HG02884 (cell line): ENCODE measurements around the gene DNAJC27.

ENCODE experiments used
- ATAC-seq: cut with Tn5 transposase; IDR thresholded peaks from one replicate; pipeline ENCODE4 v1.9.1; 2021; ENCODE audit warnings: mild to moderate bottlenecking, moderate library complexity; ENCODE audit not compliant: unreplicated experiment

The DNAJC27 gene

DNA sequence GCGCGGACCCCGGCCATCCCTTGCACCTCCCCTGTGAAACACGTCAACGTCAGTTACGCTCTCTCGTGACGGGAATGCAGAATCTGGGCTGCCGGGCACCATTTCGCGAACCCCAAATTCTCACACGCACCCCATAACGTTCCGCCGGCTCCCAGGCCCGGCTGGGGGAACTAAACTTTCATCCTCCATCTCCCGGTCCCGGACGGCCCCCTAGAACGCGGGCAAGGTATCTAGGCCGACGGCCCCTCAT, 544 bp downstream of the DNAJC27 start:
- no peak for ATAC-seq

GRCh38 chr2:24970483-24971285, 1.1 kb downstream of the DNAJC27 start:
- ATAC-seq = no peak

DNA sequence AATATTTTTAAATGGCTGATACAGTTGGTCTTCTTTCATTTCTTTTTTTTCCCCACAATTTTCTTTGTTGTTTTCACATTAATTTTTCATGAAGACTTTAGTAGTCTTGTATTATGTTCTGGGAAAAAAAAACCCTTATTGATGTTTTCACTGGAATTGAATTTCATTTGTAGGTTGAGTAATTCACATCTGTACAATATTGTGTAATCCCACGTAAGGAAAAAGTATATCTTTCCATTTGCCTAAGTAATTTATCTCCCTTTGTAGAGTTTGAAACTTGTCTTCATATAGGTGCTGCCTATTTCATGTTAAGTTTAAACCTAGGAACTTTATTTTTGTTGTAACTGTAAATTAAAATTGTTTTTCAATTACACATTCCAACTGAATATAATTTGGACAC, 2.0 kb downstream of the DNAJC27 start:
- no peak for ATAC-seq

DNA sequence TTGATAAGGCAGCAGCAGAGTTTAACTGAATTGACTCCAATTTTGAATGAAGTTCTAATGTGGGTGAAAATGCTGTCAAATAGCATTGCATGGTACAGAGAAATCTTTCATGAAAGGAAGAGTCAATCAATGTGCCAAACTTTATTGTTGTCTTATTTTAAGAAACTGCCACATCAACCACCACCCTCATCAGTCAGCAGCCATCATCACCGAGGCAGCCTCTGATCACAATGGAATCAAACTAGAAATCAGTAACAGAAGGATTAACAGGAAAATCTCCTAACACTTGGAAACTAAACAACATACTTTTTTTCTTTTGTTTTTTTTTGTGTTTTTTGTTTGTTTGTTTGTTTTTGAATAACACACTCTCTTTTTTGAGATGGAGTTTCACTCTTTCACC, 9.9 kb downstream of the DNAJC27 start:
- ATAC-seq = no peak

DNA sequence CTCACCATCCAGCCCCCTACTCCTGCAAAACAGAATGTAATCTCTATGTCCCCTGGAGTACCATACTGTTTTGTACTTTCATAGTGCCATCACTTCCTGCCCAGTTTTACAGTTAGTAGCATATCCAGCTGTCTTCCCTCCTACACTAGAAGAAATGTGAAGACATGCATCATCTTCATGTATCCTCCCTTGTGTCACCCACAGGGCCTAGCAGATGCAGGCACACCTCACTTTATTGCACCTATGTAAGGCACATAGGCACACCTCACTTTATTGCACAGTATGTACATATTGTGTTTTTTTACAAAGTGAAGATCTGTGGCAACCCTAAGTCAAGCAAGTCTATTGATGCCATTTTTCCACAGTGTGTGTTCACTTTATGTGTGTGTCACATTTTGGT, 12.0 kb downstream of the DNAJC27 start:
- no peak for ATAC-seq

- no peak for ATAC-seq
Observed at GRCh38 chr2:24958411-24958935, 13.3 kb downstream of the DNAJC27 start.

DNA sequence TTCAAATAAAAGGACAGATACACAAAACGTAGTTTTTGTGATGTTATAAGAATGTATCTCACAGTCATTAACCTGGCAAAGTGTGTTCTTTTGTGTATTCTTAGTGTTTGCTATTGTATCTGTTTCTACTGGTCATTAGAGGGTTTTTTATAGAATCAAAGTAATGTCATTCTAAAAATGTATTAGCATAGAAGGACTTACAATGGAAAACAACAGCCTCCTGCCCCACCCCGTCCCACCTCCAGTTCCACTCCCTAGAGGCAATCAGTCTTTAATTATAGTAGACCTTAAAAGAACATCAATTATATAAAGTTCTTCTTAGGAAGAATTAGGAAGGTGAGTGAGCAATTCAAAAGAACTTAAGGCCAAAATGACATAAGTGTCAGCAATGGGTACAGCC, 13.8 kb downstream of the DNAJC27 start:
- no peak for ATAC-seq

GRCh38 chr2:24957221-24957620, 14.5 kb downstream of the DNAJC27 start:
- no peak for ATAC-seq

DNA sequence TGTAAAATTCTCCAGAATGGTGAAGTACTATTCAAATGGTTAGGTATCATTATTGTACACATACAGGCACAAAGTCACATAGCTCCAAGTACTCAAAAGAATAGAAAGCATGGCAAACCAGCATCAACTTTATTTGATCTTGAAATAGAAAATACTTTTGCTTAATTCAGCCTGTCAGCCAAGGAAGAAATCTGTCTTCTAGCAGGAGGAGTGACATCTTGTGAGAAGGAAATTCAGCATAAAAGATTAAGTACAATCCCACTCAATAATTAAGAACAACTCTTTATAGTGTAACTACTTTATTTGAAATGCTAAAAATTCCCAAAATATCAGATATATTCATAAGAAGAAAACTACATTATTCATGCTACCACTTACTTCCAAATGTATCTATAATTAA, 15.8 kb downstream of the DNAJC27 start:
- ATAC-seq = no peak

GRCh38 chr2:24955232-24955631, 16.5 kb downstream of the DNAJC27 start:
- no peak for ATAC-seq

- ATAC-seq = no peak
Observed at GRCh38 chr2:24950102-24950501, 21.7 kb downstream of the DNAJC27 start.

- no peak for ATAC-seq
Observed at GRCh38 chr2:24948506-24948905, 23.2 kb downstream of the DNAJC27 start.

DNA sequence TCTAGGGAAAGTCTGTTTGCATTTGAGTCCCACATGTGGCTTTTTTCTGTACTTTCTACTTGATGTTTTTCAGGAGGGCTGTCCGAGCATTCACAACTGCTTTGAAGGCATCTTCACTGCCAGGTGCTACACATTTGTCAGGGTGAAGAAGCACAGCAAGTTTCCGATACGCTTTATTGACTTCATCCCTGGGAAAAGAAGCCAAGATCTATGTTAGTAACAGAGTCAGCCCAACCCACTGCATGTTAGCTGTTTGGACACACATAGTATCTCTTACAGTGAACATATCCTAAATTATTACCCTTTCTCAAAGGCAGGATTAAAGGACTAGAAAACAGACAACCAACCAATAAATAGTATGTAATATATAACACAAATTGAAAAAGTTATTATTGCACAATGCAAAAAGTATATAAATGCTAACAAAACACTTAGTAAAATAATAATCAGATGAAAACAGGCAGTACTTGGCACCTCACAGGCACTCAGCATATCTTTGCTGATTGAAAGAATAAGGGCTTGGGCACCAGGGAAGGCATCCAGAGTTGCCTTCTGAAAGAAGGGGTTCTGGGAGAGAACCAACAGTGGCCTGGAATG, 24.1 kb downstream of the DNAJC27 start:
- ATAC-seq = no peak

- ATAC-seq = no peak
Observed at GRCh38 chr2:24945907-24946306, 25.8 kb downstream of the DNAJC27 start.

GRCh38 chr2:24943427-24944053, 28.2 kb downstream of the DNAJC27 start:
- ATAC-seq = no peak

DNA sequence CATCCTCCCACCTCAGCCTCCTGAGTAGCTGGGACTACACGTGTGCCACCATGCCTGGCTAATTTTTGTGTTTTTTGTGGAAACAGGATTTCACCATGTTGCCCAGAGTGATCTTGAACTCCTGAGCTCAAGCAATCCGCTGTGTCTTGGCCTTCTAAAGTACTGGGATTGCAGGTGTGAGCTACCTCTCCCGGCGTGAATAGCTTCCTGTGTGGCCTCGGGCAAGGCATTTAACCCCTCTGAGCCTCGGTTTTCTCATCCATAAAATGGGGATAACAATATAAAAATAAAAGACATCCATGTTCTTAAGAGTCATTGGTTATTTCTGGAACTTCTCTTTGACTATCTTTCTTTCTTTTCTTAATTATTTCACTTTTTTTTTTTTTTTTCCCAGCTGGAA, 32.4 kb downstream of the DNAJC27 start:
- no peak for ATAC-seq

DNA sequence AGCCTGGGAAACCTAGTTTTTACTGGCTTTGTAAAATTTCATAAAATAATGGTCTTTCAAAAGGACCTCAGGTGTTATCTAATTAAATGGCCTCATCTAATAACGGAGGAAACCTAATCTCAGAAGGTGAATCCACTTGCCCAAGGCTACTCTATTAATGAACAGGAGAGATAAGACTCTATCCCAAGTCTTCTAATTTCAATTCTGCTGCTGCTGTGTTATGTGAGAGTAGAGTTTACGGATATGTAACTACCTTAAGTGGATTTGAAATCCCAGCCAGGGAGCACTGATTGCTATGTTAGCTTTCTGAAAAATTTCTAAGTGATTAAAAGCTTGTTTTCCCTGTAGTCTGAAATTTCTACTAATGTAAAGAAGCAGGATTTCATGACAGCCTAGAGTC, 34.5 kb downstream of the DNAJC27 start:
- ATAC-seq = no peak

- ATAC-seq = no peak
Observed at GRCh38 chr2:24935145-24935544, 36.6 kb downstream of the DNAJC27 start.

DNA sequence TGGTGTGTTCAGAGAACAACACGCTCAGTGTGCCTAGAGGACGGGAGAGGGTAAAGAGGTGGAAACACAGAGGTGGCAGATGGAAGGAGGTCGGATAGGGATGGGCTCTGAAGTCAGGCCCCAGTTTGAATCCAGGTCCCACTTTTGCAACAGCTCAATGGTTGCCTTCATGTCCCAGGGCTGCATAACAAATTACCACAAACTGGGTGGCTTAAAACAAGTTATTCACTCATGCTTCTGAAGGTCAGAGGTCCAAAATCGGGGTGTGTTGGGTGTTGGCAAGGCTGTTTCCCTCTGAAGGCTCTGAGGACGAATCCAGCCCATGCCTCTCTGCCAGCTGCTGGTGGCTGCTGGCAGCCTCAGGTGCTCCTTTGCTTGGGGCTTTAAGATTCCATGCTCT, 39.0 kb downstream of the DNAJC27 start:
- no peak for ATAC-seq

DNA sequence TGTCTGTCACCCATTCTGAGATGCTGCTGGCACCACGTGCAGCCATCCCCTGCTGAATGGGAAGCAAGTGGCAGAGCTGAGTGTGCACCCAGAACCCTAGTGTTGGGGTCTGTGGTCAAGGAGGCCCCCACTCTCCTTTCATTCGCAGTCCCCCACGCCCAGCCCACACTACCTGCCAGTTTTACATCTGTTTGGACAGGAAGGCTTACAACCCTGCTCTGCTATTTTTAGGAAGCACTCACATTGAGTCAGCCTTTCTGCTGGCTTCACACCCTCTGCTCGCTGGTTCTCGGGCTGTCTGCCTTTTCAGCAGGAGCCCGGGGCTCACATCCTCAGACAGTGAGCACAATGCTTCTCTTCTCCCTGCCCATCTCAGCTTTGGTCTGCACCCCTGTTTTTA, 41.0 kb downstream of the DNAJC27 start:
- peak; percentile 78 for ATAC-seq

GRCh38 chr2:24929230-24929629, 42.5 kb downstream of the DNAJC27 start:
- no peak for ATAC-seq

DNA sequence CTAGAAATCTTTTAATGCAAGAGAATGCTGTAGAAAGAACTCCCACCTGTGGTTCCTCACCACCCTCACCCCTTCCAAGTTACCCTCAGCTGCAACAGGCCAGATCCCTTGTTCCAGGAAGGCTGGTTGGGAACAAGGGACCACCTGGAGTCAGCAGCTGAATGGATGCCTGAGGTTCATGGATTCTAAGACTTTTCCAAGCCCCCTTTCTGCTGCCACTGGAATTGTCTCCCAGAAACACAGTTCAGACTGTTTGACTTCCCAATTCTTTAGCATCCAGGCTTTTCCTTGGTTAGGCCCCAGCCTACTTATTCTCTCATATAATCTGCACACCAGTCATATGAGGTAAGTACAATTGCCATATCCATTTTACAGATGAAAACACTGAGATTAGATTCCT, 43.7 kb downstream of the DNAJC27 start:
- no peak for ATAC-seq
